CD4-positive, alpha-beta memory T cell (primary cell): Measurements from ENCODE around the gene RASSF3. TPM values are rescaled to one million over a fixed set of nuclear protein-coding genes. Genes with fewer than 3 reads are reported as not detected.
A peak's percentile ranks its signal among the peaks of the same experiment; 100 is the strongest.

ENCODE experiments used
- CTCF ChIA-PET: fragments of 350-600 bp; sonication (Branson Sonifier 250); formaldehyde crosslinking; loops from one replicate; lab custom pipeline; 2021; ENCODE audit warnings: inconsistent platforms; ENCODE audit not compliant: partially characterized antibody; lab: Charles Lee
- POLR2A ChIA-PET: fragments of 350-600 bp; sonication (Branson Sonifier 250); formaldehyde crosslinking; loops from one replicate; lab custom pipeline; 2021; ENCODE audit not compliant: partially characterized antibody; lab: Charles Lee
- DNase-seq, 5 donors: peaks; one replicate each; pipeline versions ENCODE4 v3.0.0 to v3.0.0-alpha.2; 2020 to 2022; ENCODE audit warnings: mixed read lengths in 1 of 5
- H3K27ac ChIP-seq: one replicate; pipeline ENCODE4 v1.7.0; 2013; ENCODE audit warnings: low read depth, low read length
- H3K27me3 ChIP-seq: 2 replicates; pipeline ENCODE4 v1.7.0; 2013; ENCODE audit warnings: mild to moderate bottlenecking, low read length, moderate library complexity; ENCODE audit not compliant: insufficient read depth
- H3K36me3 ChIP-seq: 2 replicates; pipeline ENCODE4 v1.7.0; 2013; ENCODE audit warnings: mild to moderate bottlenecking, low read length, moderate library complexity; ENCODE audit not compliant: insufficient read depth
- H3K4me1 ChIP-seq: 2 replicates; pipeline ENCODE4 v1.7.0; 2013; ENCODE audit warnings: mild to moderate bottlenecking, low read length, moderate library complexity; ENCODE audit not compliant: insufficient read depth
- H3K4me3 ChIP-seq, 2 donors: one replicate each; pipeline ENCODE4 v1.7.0; 2013; ENCODE audit warnings: low read length in 2 of 2, mild to moderate bottlenecking in 1 of 2
- H3K9me3 ChIP-seq, 2 donors: one replicate each; pipeline ENCODE4 v1.7.0; 2013; ENCODE audit warnings: low read length in 2 of 2, control low read depth in 1 of 2; ENCODE audit not compliant: control insufficient read depth in 1 of 2
- H3K27ac Mint-ChIP-seq, 7 donors: one replicate each; pipeline ENCODE4 v1.8.0; 2020 to 2021; ENCODE audit warnings: mixed read lengths in 7 of 7, mild to moderate bottlenecking in 6 of 7, inconsistent platforms in 3 of 7, moderate library complexity in 3 of 7
- H3K27me3 Mint-ChIP-seq, 2 donors: one replicate each; pipeline ENCODE4 v1.8.0; 2020 to 2021; ENCODE audit warnings: mixed read lengths in 2 of 2
- H3K36me3 Mint-ChIP-seq, 2 donors: one replicate each; pipeline ENCODE4 v1.8.0; 2020 to 2021; ENCODE audit warnings: mixed read lengths in 2 of 2, inconsistent platforms in 1 of 2, mild to moderate bottlenecking in 1 of 2
- H3K4me1 Mint-ChIP-seq, 4 donors: one replicate each; pipeline ENCODE4 v1.8.0; 2020 to 2021; ENCODE audit warnings: mixed read lengths in 4 of 4, mild to moderate bottlenecking in 1 of 4
- H3K4me3 Mint-ChIP-seq, 8 donors: one replicate each; pipeline ENCODE4 v1.8.0; 2020 to 2021; ENCODE audit warnings: mixed read lengths in 8 of 8, mild to moderate bottlenecking in 7 of 8, moderate library complexity in 6 of 8, inconsistent platforms in 3 of 8
- H3K9me3 Mint-ChIP-seq, 8 donors: one replicate each; pipeline ENCODE4 v1.8.0; 2020 to 2021; ENCODE audit warnings: mixed read lengths in 8 of 8, mild to moderate bottlenecking in 5 of 8, inconsistent platforms in 3 of 8, moderate library complexity in 1 of 8
- intact Hi-C: fragments of 100-400 bp; cut with micrococcal nuclease; formaldehyde crosslinking; loops from one replicate; pipeline ENCODE4 v1.15.1; 2023
- polyA plus RNA-seq, 2 donors: library from polyadenylated mRNA; unstranded; fragments of 300-500 nt; fragmentation: Illumina TruSeq; gene quantifications; one replicate each; pipeline ENCODE4 v1.2.3, GENCODE V29; 2021
- total RNA-seq, 2 experiments: library from RNA; stranded (reverse); gene quantifications; one replicate each; pipeline ENCODE4 v1.2.3, GENCODE V29; 2021

Gene RASSF3
- total and polyA plus RNA-seq, 4 experiments from 2014 or later = 5.2 to 159 (median 85.7) TPM

DNA sequence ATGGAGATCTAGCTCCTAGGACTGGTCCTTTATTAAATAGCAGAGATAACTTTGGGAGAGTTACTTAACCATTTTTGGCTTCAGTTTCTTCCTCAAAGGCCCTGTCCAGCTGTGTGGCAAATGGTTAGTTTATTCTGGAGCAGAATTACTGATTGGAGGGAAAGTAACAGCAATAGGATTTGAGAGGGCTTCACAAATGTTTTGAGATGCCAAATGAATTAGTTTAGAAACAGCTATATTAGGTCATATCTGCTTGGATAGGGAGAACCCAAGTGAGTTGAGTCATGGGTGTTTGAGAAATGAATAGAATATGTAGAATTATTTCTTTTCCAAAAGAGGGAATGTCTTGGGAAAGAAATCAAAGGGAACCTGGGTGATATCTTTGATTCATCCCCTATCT is 17.5 kb downstream of the RASSF3 start:
- H3K27ac ChIP-seq = peak overlapping the region; percentile 3
- no peaks in the 10 kb centered on the region for H3K27me3 ChIP-seq
- H3K4me3 ChIP-seq = no peak overlapping the region
- no peaks in the 10 kb centered on the region for H3K9me3 ChIP-seq
- Mint-ChIP-seq H3K27me3 (no peaks in the 10 kb centered on the region), H3K4me1 (peaks cover 51 to 92% (median 72%) of the 10 kb centered on the region in 4 donors), H3K9me3 (peaks cover 0 to 7% (median under 1%) of the 10 kb centered on the region in 8 donors), H3K27ac (peak overlapping the region; percentile 0 to 89 (median 72)), H3K36me3 (peaks cover 26 to 51% of the 10 kb centered on the region in 2 donors), H3K4me3 (peak overlapping the region in 5 of 8 donors; percentile 3 to 60 (median 50))
- POLR2A ChIA-PET = interaction anchor here (1.6 to 2.8 kb wide), 5 partner anchors 14 to 70 kb away, joined by 5 to 16 read pairs (median 6); partner anchors contain the start of gene RASSF3
- H3K36me3 ChIP-seq = peaks cover 6% of the 10 kb centered on the region
- CTCF ChIA-PET = interaction anchor here (0.9 to 2.1 kb wide), 5 partner anchors 15 to 78 kb away, joined by 3 to 7 read pairs (median 4); no protein-coding TSS in a partner anchor
- DNase-seq = no peak
- peaks cover 96% of the 10 kb centered on the region for H3K4me1 ChIP-seq
- intact Hi-C loops = no loop called here

DNA sequence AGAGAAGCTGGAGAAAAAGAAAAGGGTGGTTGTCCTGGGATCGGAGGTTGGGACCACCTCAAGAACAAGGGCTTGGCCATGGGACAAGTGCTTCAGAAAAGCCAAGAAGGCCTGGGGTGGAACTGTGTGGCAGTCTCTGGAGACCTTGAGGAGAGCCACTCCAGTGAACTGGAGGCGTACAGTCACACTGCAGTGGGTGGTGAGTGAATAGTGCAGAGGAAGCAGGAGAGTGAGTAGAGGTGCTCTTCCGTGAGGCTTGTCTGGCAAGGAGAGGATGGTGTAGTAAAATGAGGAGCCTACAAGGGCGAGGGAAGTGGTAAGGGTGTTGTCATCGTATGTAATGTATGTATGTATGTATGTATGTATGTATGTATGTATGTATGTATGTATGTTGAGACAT is 20.9 kb downstream of the RASSF3 start:
- Histone ChIP-seq H3K36me3 (peaks cover 6% of the 10 kb centered on the region), H3K4me3 (no peak overlapping the region), H3K27me3 (no peaks in the 10 kb centered on the region), H3K9me3 (no peaks in the 10 kb centered on the region), H3K4me1 (peaks cover 96% of the 10 kb centered on the region), H3K27ac (no peak overlapping the region)
- Mint-ChIP-seq H3K27me3 (no peaks in the 10 kb centered on the region), H3K4me1 (peaks cover 61 to 92% (median 76%) of the 10 kb centered on the region in 4 donors), H3K36me3 (peaks cover 47 to 65% of the 10 kb centered on the region in 2 donors), H3K4me3 (peak overlapping the region; percentile 41 to 78 (median 48)), H3K9me3 (peaks cover 0 to 11% (median 2%) of the 10 kb centered on the region in 8 donors), H3K27ac (peak overlapping the region; percentile 55 to 91 (median 86))
- ChIA-PET POLR2A (interaction anchor here (0.8 to 1.0 kb wide), 2 partner anchors 17 to 67 kb away, joined by 3 read pairs; no protein-coding TSS in a partner anchor), CTCF (interaction anchor here (1.1 kb wide), 1 partner anchor 37 kb away, joined by 3 read pairs; no protein-coding TSS in a partner anchor)
- no peak for DNase-seq
- intact Hi-C loops = no loop called here

DNA sequence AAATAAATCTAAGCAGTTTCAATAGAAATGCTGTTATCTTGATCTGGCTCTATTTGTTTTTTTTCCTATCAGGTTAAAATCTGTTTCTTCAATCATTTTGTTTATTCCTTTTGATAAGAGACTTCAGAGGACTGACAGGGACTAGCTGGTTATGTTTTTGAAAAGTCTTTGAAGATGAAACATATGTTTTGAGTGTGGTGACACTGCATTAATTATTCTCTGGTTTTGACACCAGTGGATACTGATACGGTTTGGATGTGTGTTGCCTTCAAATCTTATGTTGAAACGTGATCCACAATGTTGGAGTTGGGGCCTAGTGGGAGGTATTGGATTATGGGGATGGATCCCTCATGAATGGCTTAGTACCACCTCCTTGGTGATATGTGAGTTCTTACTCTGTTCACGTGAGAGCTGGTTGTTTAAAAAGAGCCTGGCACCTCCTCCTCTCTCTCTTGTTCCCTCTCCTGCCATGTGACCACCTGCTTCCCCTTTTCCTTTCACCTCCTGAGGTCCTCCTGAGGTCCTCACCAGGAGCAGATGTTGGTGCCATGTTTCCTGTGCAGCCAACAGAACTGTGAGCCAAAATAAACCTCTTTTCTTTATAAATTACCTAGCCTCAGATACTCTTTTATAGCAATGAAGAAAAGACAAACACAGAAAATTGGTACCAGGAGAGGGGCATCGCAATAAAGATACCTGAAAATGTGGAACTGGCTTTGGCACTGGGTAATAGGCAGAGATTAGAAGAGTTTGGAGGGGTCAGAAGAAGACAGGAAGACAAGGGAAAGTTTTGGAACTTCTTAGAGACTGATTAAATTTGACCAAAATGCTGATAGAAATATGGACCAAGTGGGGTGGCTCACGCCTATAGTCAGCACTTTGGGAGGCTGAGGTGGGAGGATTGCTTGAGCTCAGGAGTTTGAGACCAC is 23.0 kb downstream of the RASSF3 start:
- ChIA-PET POLR2A (interaction anchor here (0.8 to 3.6 kb wide), 10 partner anchors 7 to 65 kb away, joined by 3 to 15 read pairs (median 4); no protein-coding TSS in a partner anchor), CTCF (interaction anchor here (0.7 to 2.1 kb wide), 9 partner anchors 9 to 88 kb away, joined by 3 to 8 read pairs (median 4); no protein-coding TSS in a partner anchor)
- Mint-ChIP-seq H3K27ac (peak overlapping the region; percentile 29 to 88 (median 80)), H3K9me3 (peaks cover 0 to 11% (median 2%) of the 10 kb centered on the region in 8 donors), H3K4me3 (peak overlapping the region in 7 of 8 donors; percentile 17 to 73 (median 47)), H3K36me3 (peaks cover 52 to 59% of the 10 kb centered on the region in 2 donors), H3K4me1 (peaks cover 58 to 91% (median 71%) of the 10 kb centered on the region in 4 donors), H3K27me3 (no peaks in the 10 kb centered on the region)
- Histone ChIP-seq H3K4me1 (peaks cover 91% of the 10 kb centered on the region), H3K4me3 (no peak overlapping the region), H3K27me3 (no peaks in the 10 kb centered on the region), H3K27ac (no peak overlapping the region), H3K9me3 (no peaks in the 10 kb centered on the region), H3K36me3 (peaks cover 6% of the 10 kb centered on the region)
- DNase-seq = no peak
- intact Hi-C loops = loop anchor here (1.0 kb wide), 1 partner anchor 10 kb away; no protein-coding TSS in a partner anchor

DNA sequence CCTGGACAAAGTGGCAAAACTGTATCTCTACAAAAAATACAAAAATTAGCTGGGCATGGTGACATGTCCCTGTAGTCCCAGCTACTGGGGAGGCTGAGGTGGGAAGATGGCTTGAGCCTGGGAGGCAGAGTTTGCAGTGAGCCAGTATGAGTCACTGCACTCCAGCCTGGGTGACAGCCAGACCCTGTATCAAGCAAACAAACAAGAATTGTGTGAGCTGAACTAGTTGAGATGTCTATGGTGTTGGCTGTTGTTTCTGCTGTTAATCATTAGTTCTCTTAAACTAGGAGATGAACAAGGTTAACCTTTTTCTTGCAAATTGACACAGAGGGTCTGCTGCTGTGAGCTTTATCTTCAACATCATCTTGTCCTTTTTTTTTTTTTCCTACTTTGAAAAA is 23.6 kb downstream of the RASSF3 start:
- H3K27ac Mint-ChIP-seq = peak overlapping the region; percentile 29 to 88 (median 77)
- Histone ChIP-seq H3K27me3 (no peaks in the 10 kb centered on the region), H3K4me1 (peaks cover 93% of the 10 kb centered on the region), H3K27ac (no peak overlapping the region), H3K9me3 (no peaks in the 10 kb centered on the region), H3K36me3 (peaks cover 6% of the 10 kb centered on the region), H3K4me3 (no peak overlapping the region)
- intact Hi-C loops = loop anchor here (1.0 to 2.0 kb wide), 2 partner anchors 9 to 15 kb away; no protein-coding TSS in a partner anchor
- H3K4me3 Mint-ChIP-seq = peak overlapping the region in 7 of 8 donors; percentile 5 to 73 (median 30)
- ChIA-PET POLR2A (interaction anchor here (0.6 to 3.6 kb wide), 10 partner anchors 8 to 62 kb away, joined by 3 to 15 read pairs (median 4); partner anchors contain the start of gene RASSF3), CTCF (interaction anchor here (0.7 to 2.1 kb wide), 8 partner anchors 9 to 87 kb away, joined by 3 to 8 read pairs (median 4); no protein-coding TSS in a partner anchor)
- H3K36me3 Mint-ChIP-seq = peaks cover 56 to 61% of the 10 kb centered on the region in 2 donors
- H3K4me1 Mint-ChIP-seq = peaks cover 61 to 93% (median 73%) of the 10 kb centered on the region in 4 donors
- peaks cover 0 to 11% (median 3%) of the 10 kb centered on the region in 8 donors for H3K9me3 Mint-ChIP-seq
- no peaks in the 10 kb centered on the region for H3K27me3 Mint-ChIP-seq
- peak in 1 of 5 donors; percentile 47 for DNase-seq

DNA sequence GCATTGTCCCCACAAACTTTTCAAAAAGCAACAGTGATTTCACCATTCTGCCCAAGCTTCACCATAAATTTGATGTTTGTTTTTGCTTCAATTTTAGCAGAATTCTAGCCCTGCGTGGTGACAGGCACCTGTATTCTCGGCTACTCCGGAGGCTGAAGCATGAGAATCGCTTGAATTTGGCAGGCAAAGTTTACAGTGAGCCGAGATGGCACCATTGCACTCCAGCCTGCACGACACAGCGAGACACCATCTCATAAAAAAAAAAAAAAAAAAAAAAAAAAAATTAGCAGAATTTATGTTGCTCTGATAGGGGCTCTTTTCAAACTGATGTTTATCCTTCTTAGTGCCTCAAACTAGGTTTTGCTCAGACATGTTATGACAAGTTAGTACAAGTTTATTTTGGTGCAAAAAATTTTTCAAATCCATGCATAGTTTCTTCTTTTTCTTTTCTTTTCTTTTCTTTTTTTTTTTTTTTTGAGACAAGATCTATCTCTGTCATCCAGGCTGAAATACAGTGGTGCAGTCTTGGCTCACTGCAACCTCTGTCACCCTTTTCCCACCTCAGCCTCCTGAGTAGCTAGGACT is 24.3 kb downstream of the RASSF3 start:
- H3K27me3 Mint-ChIP-seq = no peaks in the 10 kb centered on the region
- H3K4me1 ChIP-seq = peaks cover 93% of the 10 kb centered on the region
- DNase-seq = no peak
- CTCF ChIA-PET = interaction anchor here (0.9 to 1.3 kb wide), 6 partner anchors 10 to 66 kb away, joined by 3 to 7 read pairs (median 4); no protein-coding TSS in a partner anchor
- peak overlapping the region in 5 of 8 donors; percentile 5 to 73 (median 42) for H3K4me3 Mint-ChIP-seq
- no peak overlapping the region for H3K4me3 ChIP-seq
- H3K27ac Mint-ChIP-seq = peak overlapping the region in 5 of 7 donors; percentile 1 to 77 (median 55)
- POLR2A ChIA-PET = interaction anchor here (0.6 to 3.6 kb wide), 7 partner anchors 9 to 62 kb away, joined by 3 to 15 read pairs (median 4); partner anchors contain the start of gene RASSF3
- H3K36me3 Mint-ChIP-seq = peaks cover 54 to 60% of the 10 kb centered on the region in 2 donors
- H3K27ac ChIP-seq = no peak overlapping the region
- peaks cover 6% of the 10 kb centered on the region for H3K36me3 ChIP-seq
- H3K27me3 ChIP-seq = no peaks in the 10 kb centered on the region
- H3K9me3 ChIP-seq = no peaks in the 10 kb centered on the region
- H3K9me3 Mint-ChIP-seq = peaks cover 0 to 11% (median 3%) of the 10 kb centered on the region in 8 donors
- intact Hi-C loops = loop anchor here (2.0 kb wide), 1 partner anchor 16 kb away; no protein-coding TSS in a partner anchor
- H3K4me1 Mint-ChIP-seq = peaks cover 62 to 95% (median 78%) of the 10 kb centered on the region in 4 donors

DNA sequence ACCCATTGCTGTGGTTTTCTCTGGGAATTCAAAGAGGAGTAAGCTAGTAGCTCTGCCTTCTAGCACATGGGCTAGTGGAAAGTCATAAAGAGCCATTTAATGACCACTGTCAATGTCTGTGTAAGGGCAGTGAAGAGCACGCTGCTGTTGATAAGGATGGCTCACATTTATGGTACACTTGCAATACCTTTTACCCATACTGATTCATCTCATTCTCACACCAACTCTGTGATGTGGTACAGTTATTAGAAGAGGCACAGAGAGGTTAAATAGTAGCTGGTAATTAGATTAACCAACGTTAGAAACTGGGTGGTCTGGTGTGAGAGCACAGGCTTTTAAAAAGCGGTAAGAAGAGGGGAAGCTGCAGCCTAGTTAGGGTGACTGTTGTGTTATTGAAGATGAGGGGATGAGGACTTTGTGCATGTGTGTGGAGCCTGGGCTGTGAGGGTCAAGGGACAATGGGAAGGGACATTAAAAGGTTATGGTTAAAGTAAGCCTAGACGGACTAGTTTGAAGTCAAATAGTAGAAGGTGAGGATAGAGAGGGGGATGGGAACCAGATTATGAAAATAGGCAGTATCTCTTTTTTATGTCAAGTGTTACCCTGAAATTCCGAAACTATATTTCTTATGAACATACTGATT is 25.2 kb downstream of the RASSF3 start:
- Histone ChIP-seq H3K27ac (no peak overlapping the region), H3K4me1 (peaks cover 93% of the 10 kb centered on the region), H3K9me3 (no peaks in the 10 kb centered on the region), H3K27me3 (no peaks in the 10 kb centered on the region), H3K4me3 (no peak overlapping the region), H3K36me3 (peaks cover 6% of the 10 kb centered on the region)
- POLR2A ChIA-PET = interaction anchor here (0.6 to 3.6 kb wide), 4 partner anchors 20 to 207 kb away, joined by 3 to 15 read pairs (median 4); no protein-coding TSS in a partner anchor
- Mint-ChIP-seq H3K4me3 (peak overlapping the region in 7 of 8 donors; percentile 23 to 69 (median 51)), H3K27me3 (no peaks in the 10 kb centered on the region), H3K36me3 (peaks cover 52 to 58% of the 10 kb centered on the region in 2 donors), H3K9me3 (peaks cover 0 to 11% (median 3%) of the 10 kb centered on the region in 8 donors), H3K27ac (peak overlapping the region; percentile 19 to 70 (median 36)), H3K4me1 (peaks cover 69 to 96% (median 82%) of the 10 kb centered on the region in 4 donors)
- intact Hi-C loops = loop anchor here (2.0 kb wide), 1 partner anchor 17 kb away; no protein-coding TSS in a partner anchor
- DNase-seq = no peak
- CTCF ChIA-PET = interaction anchor here (0.6 to 1.2 kb wide), 2 partner anchors 9 to 62 kb away, joined by 3 to 4 read pairs; no protein-coding TSS in a partner anchor
